K562 (cell line): Measurements from ENCODE around the gene NMNAT3. TPM values are rescaled to one million over a fixed set of nuclear protein-coding genes. Genes with fewer than 3 reads are reported as not detected.

ENCODE experiments used
- ATAC-seq: fragments of 200-7000 bp; cut with Tn5 transposase; 3 replicates; pipeline ENCODE4 v1.9.1; 2020; ENCODE audit warnings: moderate library complexity
- BruUV-seq: library from RNA; stranded (reverse); fragments of 400-500 nt; replicated peaks from 2 replicates; lab custom pipeline; 2021; lab: Mats Ljungman, UMichigan
- CTCF ChIA-PET: fragments of 300-600 bp; formaldehyde crosslinking; extraction: SDS; loops from one replicate; lab custom pipeline; 2021; ENCODE audit warnings: low intra/inter-chr PET ratio; lab: Yijun Ruan, JAX
- POLR2A ChIA-PET: fragments of 300-600, 350-650 bp; sonication (Branson Sonifier 250); formaldehyde crosslinking; extraction: SDS; loops from one replicate; lab custom pipeline; 2021; ENCODE audit warnings: antibody characterized with exemption, inconsistent platforms; lab: Yijun Ruan, JAX
- DNase-seq, 4 experiments: peaks; one replicate each; pipeline versions ENCODE4 v3.0.0 to v3.0.0-alpha.2; 2011 to 2018; ENCODE audit warnings: low spot score in 3 of 4, mixed read lengths in 3 of 4; ENCODE audit errors: extremely low read depth in 1 of 4
- FAIRE-seq: peaks from 2 replicates; lab custom pipeline; 2011; peaks lifted over from hg19 to GRCh38; lab: Jason Lieb, UNC
- H2AFZ ChIP-seq: 2 replicates; pipeline ENCODE4 v1.6.0; 2011; ENCODE audit warnings: low read depth, low read length, control low read depth, inconsistent platforms
- H3K27ac ChIP-seq: fragments of 200-600 bp; 3 replicates; pipeline ENCODE4 v1.8.0; 2011; ENCODE audit warnings: low read depth, mild to moderate bottlenecking, control low read depth, inconsistent platforms, low read length, moderate library complexity, mixed read lengths; ENCODE audit errors: extremely low read depth
- H3K27me3 ChIP-seq, 2 experiments: fragments of 300-600 bp in 1 of 2; 2 replicates in 1 of 2; 3 replicates in 1 of 2; pipeline versions ENCODE4 v1.6.0 to v1.8.0; 2011; ENCODE audit warnings: inconsistent platforms in 2 of 2, low read length in 2 of 2, mild to moderate bottlenecking in 1 of 2, mixed read lengths in 1 of 2, moderate library complexity in 1 of 2; ENCODE audit not compliant: control insufficient read depth in 2 of 2, insufficient read depth in 2 of 2
- H3K36me3 ChIP-seq: fragments of 300-600 bp; 3 replicates; pipeline ENCODE4 v1.8.0; 2011; ENCODE audit warnings: mild to moderate bottlenecking, low read length, inconsistent platforms; ENCODE audit not compliant: control insufficient read depth, insufficient read depth
- H3K4me1 ChIP-seq, 2 experiments: fragments of 200-600 bp in 1 of 2; replicated peaks in 1 of 2; 2 replicates in 1 of 2; 3 replicates in 1 of 2; pipeline versions ENCODE4 v1.5.1 to v1.8.0; 2011; ENCODE audit warnings: inconsistent platforms in 2 of 2, low read length in 2 of 2, mild to moderate bottlenecking in 1 of 2, mixed read lengths in 1 of 2, moderate library complexity in 1 of 2; ENCODE audit not compliant: control insufficient read depth in 2 of 2, insufficient read depth in 2 of 2
- H3K4me2 ChIP-seq: 2 replicates; pipeline ENCODE4 v1.6.1; 2011; ENCODE audit warnings: low read length, control low read depth, inconsistent platforms, mixed read lengths; ENCODE audit not compliant: insufficient read depth
- H3K4me3 ChIP-seq: fragments of 200-600 bp; sonication (generic), shearing (Covaris generic); 2 replicates; pipeline ENCODE4 v1.5.1; 2016; ENCODE audit warnings: control low read depth, inconsistent platforms
- H3K79me2 ChIP-seq: fragments of 200-600 bp; 3 replicates; pipeline ENCODE4 v1.8.0; 2011; ENCODE audit warnings: low read length, inconsistent platforms; ENCODE audit not compliant: control insufficient read depth, insufficient read depth
- H3K9ac ChIP-seq, 2 experiments: 2 replicates each; pipeline versions ENCODE4 v1.6.0 to v1.6.1; 2011; ENCODE audit warnings: low read depth in 2 of 2, low read length in 2 of 2, control low read depth in 1 of 2, inconsistent platforms in 1 of 2, mild to moderate bottlenecking in 1 of 2, mixed read lengths in 1 of 2; ENCODE audit not compliant: insufficient read depth in 1 of 2
- H3K9me1 ChIP-seq: one replicate; pipeline ENCODE4 v1.6.0; 2011; ENCODE audit warnings: inconsistent platforms, mild to moderate bottlenecking, low read length, moderate library complexity; ENCODE audit not compliant: control insufficient read depth, insufficient read depth
- H3K9me3 ChIP-seq: replicated peaks from 2 replicates; pipeline ENCODE4 v1.5.1; 2011; ENCODE audit warnings: low read depth, low read length, inconsistent platforms; ENCODE audit not compliant: control insufficient read depth, insufficient read depth
- H4K20me1 ChIP-seq: replicated peaks from 2 replicates; pipeline ENCODE4 v1.6.1; 2011; ENCODE audit warnings: low read length, inconsistent platforms, mixed read lengths; ENCODE audit not compliant: control insufficient read depth, insufficient read depth
- ARID1B ChIP-seq: fragments of 450-650 bp; IDR thresholded peaks from 2 replicates; pipeline ENCODE4 v1.6.1; 2016; ENCODE audit warnings: antibody characterized with exemption, mild to moderate bottlenecking, inconsistent platforms
- MEF2A ChIP-seq: IDR thresholded peaks from 2 replicates; pipeline ENCODE4 v1.6.1; 2011; ENCODE audit warnings: low read depth, mild to moderate bottlenecking, low read length, moderate library complexity; ENCODE audit not compliant: control insufficient read depth
- POLR2H ChIP-seq: IDR thresholded peaks from 2 replicates; pipeline ENCODE4 v1.6.1; 2016; ENCODE audit warnings: missing genetic modification characterization, low read depth, mild to moderate bottlenecking, control low read depth, missing compliant biosample characterization, moderate library complexity
- SMAD4 ChIP-seq: fragments of 250-450 bp; sonication (Bioruptor Pico); conservative IDR thresholded peaks from 2 replicates; pipeline ENCODE4 v1.8.0; 2021; ENCODE audit warnings: inconsistent platforms, mild to moderate bottlenecking, moderate library complexity
- WGBS: fragments of 100-300 bp; shearing (Covaris generic); methylation state at CpG from one replicate; pipeline ENCODE4 v1.1.6; 2016; ENCODE audit warnings: low coverage, mixed read lengths; ENCODE audit not compliant: insufficient coverage; ENCODE audit errors: missing lambda C conversion rate; 5-methylcytosine and 5-hydroxymethylcytosine counted together
- in situ Hi-C: fragments of 300-500 bp; cut with MboI; formaldehyde crosslinking; loops from 4 replicates; pipeline ENCODE4 v1.15.0; 2018; ENCODE audit warnings: inconsistent platforms, mixed read lengths
- intact Hi-C: fragments of 100-400 bp; cut with micrococcal nuclease; formaldehyde crosslinking; loops from 2 replicates; pipeline ENCODE4 v1.14.2; 2022
- polyA plus RNA-seq, 8 experiments: library from polyadenylated mRNA; depleted of rRNA in 4 of 8; stranded (reverse) in 5 of 8; unstranded in 3 of 8; fragments of >200 nt; fragmentation: Nextera tagmentation in 2 of 8; fragmentation: Illumina TruSeq in 1 of 8; extraction: Ambion mirVana in 2 of 8; extraction: Trizol in 1 of 8; gene quantifications; 2 replicates each; pipeline versions ENCODE4 v1.2.1 to v1.2.3, GENCODE V29; 2011 to 2014; ENCODE audit warnings: inconsistent platforms in 1 of 8, missing spikeins in 1 of 8
- total RNA-seq, 7 experiments: library from RNA; depleted of rRNA in 6 of 7; stranded (reverse); fragments of >200 nt in 6 of 7; fragmentation: Illumina TruSeq in 2 of 7; extraction: Trizol in 2 of 7; gene quantifications; 2 replicates each; pipeline versions ENCODE4 v1.2.1 to v1.2.3, GENCODE V29; 2011 to 2021; ENCODE audit warnings: low replicate concordance in 1 of 7
- TF ChIP-seq, protein P1 (sequence below): sonication (generic); formaldehyde crosslinking; IDR thresholded peaks from 2 replicates; pipeline ENCODE4 v1.5.0; 2020; ENCODE audit warnings: missing genetic modification reagents

Gene NMNAT3
- total and polyA plus RNA-seq, 9 of the 15 experiments (the other 6 are each of a cell fraction or from before 2014, with no cell fraction given), result 2.3 to 12.5 (median 6.6) TPM

DNA sequence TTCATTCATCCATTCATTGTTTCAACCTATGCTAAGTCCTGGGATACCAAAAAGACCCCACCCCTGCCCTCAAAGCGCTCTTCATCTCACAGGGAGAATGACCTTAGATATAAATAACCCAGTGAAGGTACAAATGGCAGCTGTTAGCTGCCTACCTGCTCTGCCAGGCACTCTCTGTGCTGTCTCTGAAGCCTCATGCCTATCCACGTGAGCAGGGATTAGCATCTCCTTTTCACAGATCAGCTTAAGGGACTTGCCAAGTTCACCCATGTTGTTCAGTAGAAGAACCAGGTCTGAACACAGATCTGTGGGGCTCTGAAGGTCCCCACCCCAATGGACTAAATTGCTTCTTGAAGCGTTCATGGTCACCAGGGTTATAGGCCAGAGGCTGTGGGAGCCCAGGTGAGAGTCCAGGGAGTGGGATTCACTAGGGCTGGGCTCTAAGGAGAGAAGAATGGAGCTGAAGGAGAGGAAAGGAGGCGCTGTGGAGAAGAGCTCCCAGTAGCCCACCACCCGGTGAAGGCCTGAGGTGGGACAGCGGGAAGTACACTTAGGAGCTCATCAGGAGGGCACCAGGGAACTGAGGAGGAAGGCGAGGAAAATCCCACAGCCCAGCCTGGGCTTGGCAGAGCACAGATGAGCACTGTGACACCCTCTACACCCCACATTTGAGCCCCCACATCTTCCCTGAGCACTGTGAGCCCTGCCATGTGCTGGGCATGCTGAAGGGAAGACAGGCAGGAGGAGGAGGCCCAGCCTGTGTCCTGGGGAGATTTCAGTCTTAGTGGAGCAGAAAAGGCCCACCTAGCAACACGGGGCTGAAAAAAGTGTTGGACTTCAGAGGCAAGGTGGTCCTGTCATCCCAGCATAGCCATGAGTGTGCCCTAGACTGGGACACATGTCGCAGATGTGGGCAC lies 158.6 kb downstream of the NMNAT3 start:
- TF ChIP-seq ARID1B, result no peak
- Histone ChIP-seq H2AFZ (peak overlapping the region; percentile 93), H3K4me2 (peak overlapping the region; percentile 76), H3K4me3 (no peak overlapping the region), H3K9ac (no peak overlapping the region), H3K4me1 (peaks cover 3% of the 10 kb centered on the region in 2 experiments; a peak in 3 of 5 replicates), H3K36me3 (no peaks in the 10 kb centered on the region), H3K9me1 (no peaks in the 10 kb centered on the region), H3K27ac (no peak overlapping the region; the same call in 2 of the 3 replicates), H3K9me3 (no peaks in the 10 kb centered on the region; the same call in 1 of the 2 replicates), H3K79me2 (no peaks in the 10 kb centered on the region), H4K20me1 (no peaks in the 10 kb centered on the region), H3K27me3 (peaks cover 3 to 4% of the 10 kb centered on the region in 2 experiments; a peak in 2 of 5 replicates)
- FAIRE-seq (no peak), DNase-seq (no peak), ATAC-seq (no peak)
- no TSS peak for BruUV-seq
- intact Hi-C loops (no loop called here), in situ Hi-C loops (no loop called here)
- POLR2A ChIA-PET, result interaction anchor here (0.6 to 1.1 kb wide), 3 partner anchors 12 to 530 kb away, joined by 3 to 4 read pairs (median 3); no protein-coding TSS in a partner anchor
- 41% methylated on average over 8 of the region's 9 CpGs for WGBS
- CTCF ChIA-PET, result interaction anchor here (0.8 kb wide), 1 partner anchor 42 kb away, joined by 3 read pairs; no protein-coding TSS in a partner anchor

GRCh38 chr3:139518306-139518705 lies 159.5 kb downstream of the NMNAT3 start:
- TF ChIP-seq POLR2H (tag) (no peak), MEF2A (no peak), SMAD4 (CRISPR knock-in tag) (no peak)
- TF ChIP-seq, protein P1, sequence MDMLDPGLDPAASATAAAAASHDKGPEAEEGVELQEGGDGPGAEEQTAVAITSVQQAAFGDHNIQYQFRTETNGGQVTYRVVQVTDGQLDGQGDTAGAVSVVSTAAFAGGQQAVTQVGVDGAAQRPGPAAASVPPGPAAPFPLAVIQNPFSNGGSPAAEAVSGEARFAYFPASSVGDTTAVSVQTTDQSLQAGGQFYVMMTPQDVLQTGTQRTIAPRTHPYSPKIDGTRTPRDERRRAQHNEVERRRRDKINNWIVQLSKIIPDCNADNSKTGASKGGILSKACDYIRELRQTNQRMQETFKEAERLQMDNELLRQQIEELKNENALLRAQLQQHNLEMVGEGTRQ (CRISPR knock-in tag), result no peak
- WGBS, result 2% methylated on average over 6 of the region's 6 CpGs
- no TSS peak for BruUV-seq

More at GRCh38 chr3:139518306-139518705, 159.5 kb downstream of the NMNAT3 start:
- no peaks in the 10 kb centered on the region for H3K79me2 ChIP-seq
- CTCF ChIA-PET, result no interaction called here
- intact Hi-C loops (no loop called here), in situ Hi-C loops (no loop called here)
- FAIRE-seq, result no peak
- DNase-seq, result no peak
- no peak for ATAC-seq
- POLR2A ChIA-PET, result interaction anchor here (0.6 to 1.1 kb wide), 2 partner anchors 13 to 160 kb away, joined by 3 to 4 read pairs; partner anchors contain the start of gene NMNAT3
- no peak overlapping the region for H3K4me3 ChIP-seq
- no peaks in the 10 kb centered on the region for H3K9me3 ChIP-seq
- no peaks in the 10 kb centered on the region for H3K9me1 ChIP-seq
- peaks cover 4 to 5% of the 10 kb centered on the region in 2 experiments; a peak in 2 of 5 replicates for H3K27me3 ChIP-seq
- H3K4me2 ChIP-seq, result no peak overlapping the region
- no peak overlapping the region for H3K9ac ChIP-seq
- H3K27ac ChIP-seq, result no peak overlapping the region
- no peak overlapping the region for H2AFZ ChIP-seq
- no peaks in the 10 kb centered on the region for H4K20me1 ChIP-seq
- no peaks in the 10 kb centered on the region for H3K36me3 ChIP-seq
- H3K4me1 ChIP-seq, result peaks cover 3% of the 10 kb centered on the region in 2 experiments; a peak in 3 of 5 replicates
